Measurements from ENCODE around the gene MGAT5B.

- TF ChIP-seq POLR2AphosphoS5 (IDR thresholded peaks at IDR 0.05; ENCODE audit: low read depth, low read length), result no peak
- TF ChIP-seq, protein P1, sequence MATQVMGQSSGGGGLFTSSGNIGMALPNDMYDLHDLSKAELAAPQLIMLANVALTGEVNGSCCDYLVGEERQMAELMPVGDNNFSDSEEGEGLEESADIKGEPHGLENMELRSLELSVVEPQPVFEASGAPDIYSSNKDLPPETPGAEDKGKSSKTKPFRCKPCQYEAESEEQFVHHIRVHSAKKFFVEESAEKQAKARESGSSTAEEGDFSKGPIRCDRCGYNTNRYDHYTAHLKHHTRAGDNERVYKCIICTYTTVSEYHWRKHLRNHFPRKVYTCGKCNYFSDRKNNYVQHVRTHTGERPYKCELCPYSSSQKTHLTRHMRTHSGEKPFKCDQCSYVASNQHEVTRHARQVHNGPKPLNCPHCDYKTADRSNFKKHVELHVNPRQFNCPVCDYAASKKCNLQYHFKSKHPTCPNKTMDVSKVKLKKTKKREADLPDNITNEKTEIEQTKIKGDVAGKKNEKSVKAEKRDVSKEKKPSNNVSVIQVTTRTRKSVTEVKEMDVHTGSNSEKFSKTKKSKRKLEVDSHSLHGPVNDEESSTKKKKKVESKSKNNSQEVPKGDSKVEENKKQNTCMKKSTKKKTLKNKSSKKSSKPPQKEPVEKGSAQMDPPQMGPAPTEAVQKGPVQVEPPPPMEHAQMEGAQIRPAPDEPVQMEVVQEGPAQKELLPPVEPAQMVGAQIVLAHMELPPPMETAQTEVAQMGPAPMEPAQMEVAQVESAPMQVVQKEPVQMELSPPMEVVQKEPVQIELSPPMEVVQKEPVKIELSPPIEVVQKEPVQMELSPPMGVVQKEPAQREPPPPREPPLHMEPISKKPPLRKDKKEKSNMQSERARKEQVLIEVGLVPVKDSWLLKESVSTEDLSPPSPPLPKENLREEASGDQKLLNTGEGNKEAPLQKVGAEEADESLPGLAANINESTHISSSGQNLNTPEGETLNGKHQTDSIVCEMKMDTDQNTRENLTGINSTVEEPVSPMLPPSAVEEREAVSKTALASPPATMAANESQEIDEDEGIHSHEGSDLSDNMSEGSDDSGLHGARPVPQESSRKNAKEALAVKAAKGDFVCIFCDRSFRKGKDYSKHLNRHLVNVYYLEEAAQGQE (IDR thresholded peaks at IDR 0.05; ENCODE audit: insufficient read depth in 1 of 2, low read depth in 2 of 2, low read length in 2 of 2), result no peak
- TF ChIP-seq SIN3A (IDR thresholded peaks at IDR 0.05; ENCODE audit: borderline replicate concordance, insufficient read depth, low read length), result no peak
- no peak for TF ChIP-seq TAF1 (IDR thresholded peaks at IDR 0.05; ENCODE audit: borderline replicate concordance, insufficient read depth, low read length)
These were observed 78.0 kb downstream of the MGAT5B start for GRCh38 chr17:76946111-76946771.

Data from PFSK-1 (cell line).